ENCODE data around the gene RXRB.

The RXRB gene

DNA sequence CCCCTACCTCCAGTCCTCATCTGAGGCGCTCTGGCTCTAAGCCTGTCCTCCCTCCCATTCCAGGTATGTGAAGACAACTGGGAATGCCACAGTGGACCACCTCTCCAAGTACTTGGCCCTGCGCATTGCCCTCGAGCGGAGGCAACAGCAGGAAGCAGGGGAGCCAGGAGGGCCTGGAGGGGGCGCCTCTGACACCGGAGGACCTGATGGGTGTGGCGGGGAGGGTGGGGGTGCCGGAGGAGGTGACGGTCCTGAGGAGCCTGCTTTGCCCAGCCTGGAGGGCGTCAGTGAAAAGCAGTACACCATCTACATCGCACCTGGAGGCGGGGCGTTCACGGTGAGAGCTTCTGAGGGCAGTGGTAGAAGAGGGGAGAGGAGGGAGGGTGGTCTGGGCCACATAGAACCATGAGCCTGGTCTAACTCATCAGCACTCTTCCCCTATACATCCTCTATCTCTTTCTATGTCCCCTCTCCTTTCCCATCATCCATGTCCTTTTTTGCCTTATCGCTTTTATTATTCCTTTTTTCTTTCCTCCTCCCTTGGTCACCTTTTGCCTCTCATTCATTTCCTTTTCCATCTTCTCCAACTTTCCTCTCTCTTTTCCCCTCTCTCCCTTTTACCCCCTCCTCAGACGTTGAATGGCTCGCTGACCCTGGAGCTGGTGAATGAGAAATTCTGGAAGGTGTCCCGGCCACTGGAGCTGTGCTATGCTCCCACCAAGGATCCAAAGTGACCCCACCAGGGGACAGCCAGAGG is 11.4 kb upstream of the RXRB start:
- no peak for DNase-seq (ENCODE audit: low read depth, low spot score)

DNA sequence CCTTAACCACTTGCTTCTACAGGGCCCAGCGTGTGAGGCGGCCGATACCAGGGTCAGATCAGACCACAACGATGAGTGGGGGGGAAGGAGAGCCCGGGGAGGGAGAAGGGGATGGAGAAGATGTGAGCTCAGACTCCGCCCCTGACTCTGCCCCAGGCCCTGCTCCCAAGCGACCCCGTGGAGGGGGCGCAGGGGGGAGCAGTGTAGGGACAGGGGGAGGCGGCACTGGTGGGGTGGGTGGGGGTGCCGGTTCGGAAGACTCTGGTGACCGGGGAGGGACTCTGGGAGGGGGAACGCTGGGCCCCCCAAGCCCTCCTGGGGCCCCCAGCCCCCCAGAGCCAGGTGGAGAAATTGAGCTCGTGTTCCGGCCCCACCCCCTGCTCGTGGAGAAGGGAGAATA is 10.7 kb upstream of the RXRB start:
- no peak for DNase-seq (ENCODE audit: low read depth, low spot score)

- no peak for DNase-seq (ENCODE audit: low read depth, low spot score)
Measured at GRCh38 chr6:33209856-33210255, 9.4 kb upstream of the RXRB start.

GRCh38 chr6:33208091-33208967 is 7.9 kb upstream of the RXRB start, which contains the start of gene RING1:
Gene RING1, plus strand, starts transcription at chr6:33208500. Its CDS starts 323 bp downstream, at chr6:33208823.
- DNase-seq (ENCODE audit: low read depth, low spot score), result peak; percentile 76

DNA sequence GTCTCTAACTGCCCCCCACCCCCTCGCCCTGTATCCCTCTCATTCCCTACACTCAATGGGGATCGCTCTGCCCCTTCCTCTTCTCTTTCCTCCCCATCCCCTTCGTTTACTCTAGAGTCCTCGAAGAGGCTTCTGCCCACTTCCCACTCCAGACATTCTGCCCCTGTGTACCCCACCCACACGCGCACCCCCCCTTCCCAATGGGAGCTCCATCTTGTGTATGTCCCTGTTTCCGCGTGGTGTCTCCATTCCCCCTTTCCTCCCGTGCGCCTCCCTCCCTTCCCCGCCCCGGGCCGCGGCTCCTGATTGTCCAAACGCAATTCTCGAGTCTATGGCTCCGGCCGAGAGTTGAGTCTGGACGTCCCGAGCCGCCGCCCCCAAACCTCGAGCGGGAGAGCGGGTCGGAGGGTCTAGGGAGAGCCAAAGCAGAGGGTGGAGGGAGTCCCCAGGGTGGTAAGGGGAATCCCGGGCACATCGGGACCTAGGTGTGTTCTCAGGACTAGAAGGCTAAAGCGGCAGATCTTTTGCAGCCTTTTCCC is 7.2 kb upstream of the RXRB start:
- DNase-seq (ENCODE audit: low read depth, low spot score), result no peak

- no peak for DNase-seq (ENCODE audit: low read depth, low spot score)
Measured at GRCh38 chr6:33206864-33207551, 6.5 kb upstream of the RXRB start.

DNA sequence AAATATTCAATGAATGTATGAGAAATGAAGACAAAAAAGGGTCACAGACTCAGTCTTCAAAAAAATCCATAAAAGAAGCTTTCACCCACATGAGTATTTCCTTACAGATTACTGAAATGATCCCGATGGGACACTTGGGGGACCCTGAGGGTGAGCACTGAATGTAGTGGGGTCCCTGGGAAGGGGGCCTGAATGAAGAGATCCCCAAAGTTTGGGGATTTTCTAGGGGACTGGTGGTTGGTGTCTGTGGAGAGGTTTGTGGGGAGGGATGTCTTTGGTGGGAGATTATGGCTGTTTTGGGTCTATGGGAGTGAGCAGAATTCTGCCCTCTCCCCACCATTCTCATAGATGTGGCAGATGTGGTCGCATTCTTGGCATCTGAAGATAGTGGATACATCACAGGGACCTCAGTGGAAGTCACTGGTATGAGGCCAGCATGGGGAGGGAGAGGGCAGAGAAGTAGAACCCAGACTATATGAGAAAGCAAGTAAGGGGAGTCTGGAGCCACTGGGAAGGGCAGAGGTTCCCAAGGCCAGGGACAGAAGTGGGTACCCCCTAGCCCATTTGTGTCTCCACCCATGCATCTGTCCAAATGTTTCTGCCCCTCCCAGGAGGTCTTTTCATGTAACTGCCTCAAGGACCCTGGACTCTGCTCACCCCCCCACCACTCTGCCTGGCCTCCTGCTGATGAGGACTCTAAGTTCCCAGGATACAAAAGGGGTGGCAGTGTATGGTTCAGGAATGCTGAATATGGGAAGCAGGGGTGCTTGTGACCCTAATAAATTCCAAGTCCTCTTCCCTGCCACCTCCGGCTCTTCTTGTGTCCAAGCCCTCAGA is 5.8 kb upstream of the RXRB start:
- no peak for DNase-seq (ENCODE audit: low read depth, low spot score)

DNA sequence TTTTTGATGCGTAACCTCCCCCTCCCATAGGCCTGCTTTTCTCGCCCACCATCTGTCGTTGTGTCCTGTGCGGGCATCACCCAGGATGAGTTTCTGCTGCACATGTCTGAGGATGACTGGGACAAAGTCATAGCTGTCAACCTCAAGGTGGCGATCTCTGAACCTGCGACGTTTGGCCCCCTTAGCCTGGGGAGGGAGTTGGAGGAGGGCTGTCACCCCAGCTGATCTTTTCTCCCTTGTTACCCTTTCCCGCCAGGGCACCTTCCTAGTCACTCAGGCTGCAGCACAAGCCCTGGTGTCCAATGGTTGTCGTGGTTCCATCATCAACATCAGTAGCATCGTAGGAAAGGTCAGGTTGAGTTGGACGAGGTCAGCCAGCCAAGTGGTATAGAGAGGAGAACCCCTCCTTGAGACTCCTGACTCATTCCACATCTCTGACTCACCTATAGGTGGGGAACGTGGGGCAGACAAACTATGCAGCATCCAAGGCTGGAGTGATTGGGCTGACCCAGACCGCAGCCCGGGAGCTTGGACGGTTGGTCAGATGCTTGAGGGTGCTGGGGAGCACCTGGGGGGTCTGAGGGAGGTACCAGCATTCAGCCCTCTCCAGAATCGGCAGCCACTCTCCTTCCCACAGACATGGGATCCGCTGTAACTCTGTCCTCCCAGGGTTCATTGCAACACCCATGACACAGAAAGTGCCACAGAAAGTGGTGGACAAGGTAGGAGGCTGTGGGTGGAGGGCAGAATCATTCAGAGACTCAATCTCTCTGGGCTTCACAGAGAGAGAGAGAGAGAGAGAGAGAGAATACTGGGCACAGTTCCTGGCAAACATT is 4.9 kb upstream of the RXRB start:
- no peak for DNase-seq (ENCODE audit: low read depth, low spot score)

GRCh38 chr6:33204415-33205190 is 4.1 kb upstream of the RXRB start, which contains the start of gene HSD17B8:
Gene HSD17B8, plus strand, starts transcription at chr6:33204655. Its CDS starts 14 bp downstream, at chr6:33204669.
- peak; percentile 84 for DNase-seq (ENCODE audit: low read depth, low spot score)

- DNase-seq (ENCODE audit: low read depth, low spot score), result no peak
Measured at GRCh38 chr6:33204165-33204414, 3.6 kb upstream of the RXRB start.

GRCh38 chr6:33203443-33204164 is 3.1 kb upstream of the RXRB start:
- DNase-seq (ENCODE audit: low read depth, low spot score), result no peak

GRCh38 chr6:33202799-33203198 is 2.3 kb upstream of the RXRB start:
- DNase-seq (ENCODE audit: low read depth, low spot score), result no peak

DNA sequence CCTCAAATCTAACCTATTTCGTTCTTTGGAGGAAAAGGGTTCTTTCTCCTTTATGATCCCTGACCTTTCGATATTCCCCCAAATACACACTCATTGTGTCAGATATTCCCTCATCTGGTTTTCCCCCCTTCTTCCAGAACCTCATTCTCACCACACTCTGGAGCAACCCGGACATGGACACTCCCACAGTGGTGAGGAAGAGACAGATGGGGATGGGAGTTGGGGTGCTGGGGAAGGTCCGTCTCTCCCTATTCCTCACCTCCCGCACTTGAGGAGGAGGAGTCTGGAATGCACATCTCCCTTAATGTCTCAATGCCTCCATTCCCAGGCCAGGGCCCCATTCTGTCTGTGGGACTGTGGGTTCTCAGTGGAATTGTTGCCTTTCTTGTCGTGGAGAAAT is 1.5 kb upstream of the RXRB start:
- DNase-seq (ENCODE audit: low read depth, low spot score), result no peak

DNA sequence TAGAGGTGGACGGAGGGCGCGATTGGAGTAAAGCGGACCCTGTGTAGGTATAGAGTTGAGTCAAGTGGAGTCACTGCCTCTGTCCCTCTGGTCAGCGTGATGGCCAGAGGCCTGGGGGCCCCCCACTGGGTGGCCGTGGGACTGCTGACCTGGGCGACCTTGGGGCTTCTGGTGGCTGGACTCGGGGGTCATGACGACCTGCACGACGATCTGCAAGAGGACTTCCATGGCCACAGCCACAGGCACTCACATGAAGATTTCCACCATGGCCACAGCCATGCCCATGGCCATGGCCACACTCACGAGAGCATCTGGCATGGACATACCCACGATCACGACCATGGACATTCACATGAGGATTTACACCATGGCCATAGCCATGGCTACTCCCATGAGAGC is 681 bp upstream of the RXRB start:
- no peak for DNase-seq (ENCODE audit: low read depth, low spot score)

DNA sequence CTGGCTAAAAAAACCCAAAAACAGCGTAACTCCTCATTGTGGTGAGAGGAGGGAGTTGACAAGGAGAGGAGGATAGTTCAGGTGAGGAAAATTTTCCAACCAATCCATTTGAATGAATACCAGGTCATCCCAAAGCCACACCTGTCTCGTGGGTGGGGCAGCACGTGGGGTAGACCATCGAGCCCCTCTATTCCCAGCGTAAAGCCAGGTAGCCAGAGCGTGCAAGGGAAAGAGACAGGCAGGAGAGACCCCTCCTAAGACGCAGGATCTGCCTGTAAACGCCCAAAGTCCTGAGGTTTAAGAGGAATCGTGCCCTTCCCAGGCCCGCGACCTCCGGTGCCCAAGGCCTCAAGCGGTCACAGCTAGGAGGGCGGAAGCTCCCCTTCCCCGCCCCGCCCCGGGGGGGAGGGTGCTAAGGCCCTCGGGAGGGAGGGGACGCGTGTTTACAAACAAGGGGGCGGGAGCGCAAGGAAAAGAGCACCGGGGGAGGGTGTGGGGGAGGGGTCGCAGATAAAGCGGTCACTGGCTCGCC is 712 bp downstream of the RXRB start:
- peak; percentile 61 for DNase-seq (ENCODE audit: low read depth, low spot score)

GRCh38 chr6:33198853-33199436 is 1.5 kb downstream of the RXRB start:
- DNase-seq (ENCODE audit: low read depth, low spot score), result no peak

- no peak for DNase-seq (ENCODE audit: low read depth, low spot score)
Measured at GRCh38 chr6:33198159-33198852, 2.2 kb downstream of the RXRB start.

Measured in activated CD4-positive, CD25-positive, alpha-beta regulatory T cell treated with anti-CD3 and anti-CD28 coated beads, Interleukin-2, amount 50 U/mL, for 16 hours (primary cell).